GM19397 (cell line): ENCODE results near the gene CRTAP.
A peak's percentile ranks its signal among the peaks of the same experiment; 100 is the strongest.
"Not testable (repeated sequence)": the region's sequence is repeated elsewhere in the genome, so short reads cannot be mapped to it uniquely, and the experiment has no call there.

Experiments used
- ATAC-seq: cut with Tn5 transposase; IDR thresholded peaks from one replicate; pipeline ENCODE4 v1.9.1; 2021; ENCODE audit warnings: mild to moderate bottlenecking, moderate library complexity; ENCODE audit not compliant: unreplicated experiment

Gene CRTAP

DNA sequence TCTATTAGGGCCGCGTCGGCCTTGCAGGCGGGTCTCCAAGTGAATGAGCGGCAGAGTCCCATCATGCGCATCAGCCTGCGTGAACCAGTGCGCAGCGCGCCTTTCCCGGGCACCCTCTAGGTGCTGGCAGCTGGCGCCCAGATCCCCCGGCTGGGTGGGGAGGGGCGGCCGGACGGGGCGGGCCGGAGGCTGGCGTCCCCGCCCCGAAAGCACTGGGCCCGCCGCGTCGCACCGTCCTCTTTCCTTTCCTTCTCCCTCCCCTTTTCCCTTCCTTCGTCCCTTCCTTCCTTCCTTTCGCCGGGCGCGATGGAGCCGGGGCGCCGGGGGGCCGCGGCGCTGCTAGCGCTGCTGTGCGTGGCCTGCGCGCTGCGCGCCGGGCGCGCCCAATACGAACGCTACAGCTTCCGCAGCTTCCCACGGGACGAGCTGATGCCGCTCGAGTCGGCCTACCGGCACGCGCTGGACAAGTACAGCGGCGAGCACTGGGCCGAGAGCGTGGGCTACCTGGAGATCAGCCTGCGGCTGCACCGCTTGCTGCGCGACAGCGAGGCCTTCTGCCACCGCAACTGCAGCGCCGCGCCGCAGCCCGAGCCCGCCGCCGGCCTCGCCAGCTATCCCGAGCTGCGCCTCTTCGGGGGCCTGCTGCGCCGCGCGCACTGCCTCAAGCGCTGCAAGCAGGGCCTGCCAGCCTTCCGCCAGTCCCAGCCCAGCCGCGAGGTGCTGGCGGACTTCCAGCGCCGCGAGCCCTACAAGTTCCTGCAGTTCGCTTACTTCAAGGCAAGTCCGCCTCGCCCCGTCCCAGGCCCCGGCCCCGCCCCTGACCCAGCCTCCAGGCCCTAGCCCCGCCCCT lies at the start of gene CRTAP:
CRTAP (plus strand) TSS at position 243 of the 850 bp plus-strand sequence; CDS start at position 307, 64 bp downstream.
- ATAC-seq, result peak; percentile 86

DNA sequence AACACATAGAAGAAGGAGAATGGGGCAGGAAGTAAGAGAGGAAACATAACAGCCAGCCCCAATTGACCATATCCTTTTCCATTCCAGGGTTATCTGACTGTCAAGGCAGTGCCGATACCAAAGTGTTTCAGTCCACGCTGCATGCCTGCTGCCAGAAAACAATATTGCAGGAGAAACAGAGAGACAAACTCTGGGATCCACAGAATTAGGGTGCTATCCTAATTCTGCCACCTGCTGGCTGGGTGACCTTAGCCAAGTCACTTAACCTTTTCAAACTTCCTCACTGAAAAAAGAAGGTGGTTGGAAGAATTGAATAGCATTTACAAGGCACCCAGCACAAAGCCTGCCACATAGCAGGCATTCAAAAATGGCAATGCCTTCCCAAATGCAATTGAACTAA lies 48.9 kb upstream of the CRTAP start:
- no peak for ATAC-seq

DNA sequence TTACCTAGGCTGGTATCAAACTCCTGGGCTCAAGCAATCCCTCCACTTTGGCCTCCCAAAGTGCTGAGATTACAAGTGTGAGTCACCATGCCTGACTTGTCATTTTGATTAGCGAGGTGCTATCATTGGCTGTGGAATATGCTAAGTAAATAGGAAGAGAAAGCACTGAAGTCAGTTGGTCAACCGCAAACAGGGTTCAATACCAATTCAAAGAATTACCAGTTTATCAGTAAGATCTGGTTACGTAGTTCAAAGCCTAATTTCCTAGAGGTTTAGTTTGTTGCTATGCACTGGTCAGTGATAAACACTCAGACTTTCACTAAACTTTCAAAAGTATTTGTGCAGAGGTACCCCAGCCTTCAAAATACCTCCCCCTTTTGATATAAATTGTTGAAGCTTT lies 46.3 kb upstream of the CRTAP start:
- ATAC-seq, result no peak

DNA sequence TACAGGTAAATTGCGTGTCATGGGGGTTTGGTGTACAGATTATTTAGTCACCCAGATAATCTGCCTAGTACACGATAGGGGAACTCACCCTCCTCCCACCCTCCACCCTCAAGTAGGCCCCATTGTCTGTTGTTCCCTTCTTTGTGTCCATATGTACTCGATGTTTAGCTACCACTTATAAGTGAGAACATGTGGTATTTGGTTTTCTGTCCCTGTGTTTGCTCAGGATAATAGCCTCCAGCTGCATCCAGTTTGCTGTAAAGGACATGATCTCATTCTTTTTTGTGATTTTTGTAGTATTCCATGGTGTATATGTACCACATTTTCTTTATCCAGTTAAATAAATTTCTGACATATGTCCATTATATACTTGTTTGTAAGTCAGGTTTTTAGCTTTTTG lies 44.0 kb upstream of the CRTAP start:
- ATAC-seq, result not testable (repeated sequence)

GRCh38 chr3:33071181-33071580 lies 42.6 kb upstream of the CRTAP start:
- no peak for ATAC-seq

DNA sequence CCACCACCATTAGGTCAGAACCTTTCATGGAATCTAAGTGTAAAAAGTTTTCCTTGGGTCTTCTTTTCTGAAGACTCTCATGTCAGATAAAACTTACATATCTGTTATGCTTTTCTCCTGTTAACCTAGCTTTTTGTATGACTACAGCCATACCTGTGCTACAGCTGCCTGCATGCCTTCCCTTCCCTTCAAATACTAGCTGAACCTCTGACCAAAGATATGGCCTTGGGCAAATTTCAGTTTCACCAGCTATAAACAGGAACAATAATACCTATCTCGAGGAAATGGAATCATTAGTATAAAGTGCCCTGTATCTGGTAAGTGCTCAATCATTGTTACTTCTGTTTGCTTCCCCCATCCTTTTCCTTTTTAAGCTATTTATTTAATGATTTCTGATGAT lies 41.9 kb upstream of the CRTAP start:
- ATAC-seq, result no peak

GRCh38 chr3:33074217-33075067 lies 39.4 kb upstream of the CRTAP start:
- ATAC-seq, result no peak

- no peak for ATAC-seq
Measured at GRCh38 chr3:33075995-33076394, 37.8 kb upstream of the CRTAP start.

GRCh38 chr3:33076952-33077351 lies 36.9 kb upstream of the CRTAP start:
- no peak for ATAC-seq

DNA sequence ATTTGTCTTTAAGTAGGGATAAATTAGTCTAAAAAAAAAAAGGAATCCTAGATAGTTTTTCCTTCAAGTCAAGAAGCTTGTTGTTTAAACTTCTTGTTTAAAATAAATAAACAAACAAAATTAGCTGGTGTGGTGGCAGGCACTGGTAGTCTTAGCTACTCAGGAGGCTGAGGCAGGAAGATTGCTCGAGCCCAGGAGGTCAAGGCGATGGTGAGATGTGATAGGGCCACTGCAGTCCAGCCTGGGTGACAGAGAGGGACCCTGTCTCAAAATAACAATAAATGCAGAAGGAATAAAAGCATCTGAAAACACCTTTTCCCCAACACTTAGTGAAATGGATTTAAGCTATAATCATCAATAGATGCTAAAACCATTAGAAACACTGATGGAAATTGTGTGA lies 35.8 kb upstream of the CRTAP start:
- ATAC-seq, result no peak

DNA sequence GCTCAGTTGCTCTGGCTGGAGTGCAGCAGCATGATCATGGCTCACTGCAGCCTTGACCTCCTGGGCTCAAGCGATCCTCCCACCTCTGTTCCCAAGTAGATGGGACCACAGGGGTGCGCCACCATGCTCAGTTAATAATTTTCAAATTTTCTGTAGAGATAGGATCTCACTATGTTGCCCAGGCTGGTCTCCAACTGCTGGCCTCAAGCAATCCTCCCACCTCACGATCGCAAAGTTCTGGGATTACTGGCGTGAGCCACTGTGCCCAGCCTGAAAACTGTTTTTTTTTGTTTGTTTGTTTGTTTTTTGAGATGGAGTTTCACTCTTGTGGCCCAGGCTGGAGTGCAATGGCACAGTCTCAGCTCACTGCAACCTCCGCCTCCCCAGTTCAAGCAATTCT lies 34.0 kb upstream of the CRTAP start:
- ATAC-seq, result not testable (repeated sequence)

DNA sequence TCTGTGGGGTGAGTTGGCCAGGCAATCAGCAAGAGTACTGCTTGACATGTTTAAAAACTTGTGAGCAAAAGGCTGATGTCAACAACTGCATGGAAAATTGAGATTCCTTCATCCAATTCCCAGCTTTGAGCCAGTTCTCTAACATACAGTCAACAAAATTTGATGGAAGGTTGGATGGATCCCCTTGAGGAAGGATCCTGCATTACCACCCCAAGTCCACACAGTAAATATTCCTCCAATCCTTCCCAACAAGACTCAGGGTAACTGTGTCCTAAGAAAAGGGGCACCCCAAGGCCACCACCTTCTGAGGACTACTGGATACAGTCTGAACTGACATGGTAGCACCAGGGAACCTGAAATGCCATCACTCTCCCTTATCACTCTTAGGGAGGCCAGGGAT lies 32.0 kb upstream of the CRTAP start:
- no peak for ATAC-seq

DNA sequence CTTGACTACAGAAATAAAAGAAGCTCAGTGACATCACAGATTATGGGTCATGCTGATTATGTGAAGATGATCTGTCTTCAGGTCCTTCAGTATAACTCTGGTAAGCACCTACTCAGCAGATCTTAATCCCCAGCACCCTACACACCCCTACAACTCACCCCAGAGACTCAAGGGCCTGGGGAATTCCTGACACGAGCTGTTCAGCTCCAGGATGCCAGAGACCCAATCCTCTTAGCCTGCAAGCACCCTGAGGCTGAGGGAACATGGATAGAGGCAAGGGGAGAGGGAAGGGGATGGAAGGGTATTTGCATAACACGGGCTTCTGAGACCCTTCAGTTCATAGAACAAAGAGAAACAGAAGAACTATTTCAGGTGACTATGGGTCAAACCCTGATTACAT lies 29.9 kb upstream of the CRTAP start:
- no peak for ATAC-seq

GRCh38 chr3:33088691-33089090 lies 25.1 kb upstream of the CRTAP start:
- ATAC-seq, result no peak

GRCh38 chr3:33089515-33089914 lies 24.3 kb upstream of the CRTAP start:
- peak; percentile 86 for ATAC-seq

GRCh38 chr3:33091746-33092145 lies 22.1 kb upstream of the CRTAP start:
- ATAC-seq, result no peak

GRCh38 chr3:33092496-33093254 lies 21.1 kb upstream of the CRTAP start:
- ATAC-seq, result no peak

DNA sequence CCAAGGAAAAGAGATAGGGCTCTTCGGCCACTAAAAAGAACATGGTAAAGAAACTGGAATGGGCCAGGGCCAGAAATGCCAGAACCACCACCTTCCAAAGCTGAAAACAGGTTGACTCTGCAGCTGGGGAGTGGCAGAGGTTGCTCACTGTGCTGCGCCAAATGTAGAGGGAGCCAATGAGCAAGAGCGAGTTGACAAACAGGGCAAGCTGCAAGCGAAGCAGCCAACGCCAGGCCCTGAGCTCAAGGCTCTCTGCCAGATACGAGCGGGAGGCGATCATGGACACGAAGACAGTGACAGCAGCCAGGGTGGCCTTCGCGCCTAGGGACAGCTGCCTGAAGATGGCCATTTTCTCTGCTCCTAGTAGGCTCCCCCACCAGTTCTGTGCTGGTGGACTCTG lies 20.0 kb upstream of the CRTAP start:
- no peak for ATAC-seq

DNA sequence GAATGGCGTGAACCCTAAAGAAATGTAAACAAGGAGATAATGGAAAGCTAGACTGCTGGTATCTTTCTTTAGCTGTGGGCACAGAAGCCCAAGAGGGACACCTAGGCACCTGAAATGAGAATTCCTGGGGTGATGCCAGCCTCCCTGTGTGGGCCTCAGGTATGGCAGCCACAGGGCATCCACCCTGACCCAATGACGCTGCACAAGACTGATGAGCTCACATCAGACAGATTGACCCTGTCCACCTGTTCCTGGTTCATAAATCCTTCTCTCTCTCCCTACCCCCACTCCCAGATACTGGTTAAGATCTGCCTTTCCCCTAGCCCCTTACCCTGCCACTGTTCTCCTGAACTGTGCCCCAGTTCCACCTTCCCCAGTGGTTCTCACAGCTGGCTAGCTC lies 18.4 kb upstream of the CRTAP start:
- ATAC-seq, result no peak

DNA sequence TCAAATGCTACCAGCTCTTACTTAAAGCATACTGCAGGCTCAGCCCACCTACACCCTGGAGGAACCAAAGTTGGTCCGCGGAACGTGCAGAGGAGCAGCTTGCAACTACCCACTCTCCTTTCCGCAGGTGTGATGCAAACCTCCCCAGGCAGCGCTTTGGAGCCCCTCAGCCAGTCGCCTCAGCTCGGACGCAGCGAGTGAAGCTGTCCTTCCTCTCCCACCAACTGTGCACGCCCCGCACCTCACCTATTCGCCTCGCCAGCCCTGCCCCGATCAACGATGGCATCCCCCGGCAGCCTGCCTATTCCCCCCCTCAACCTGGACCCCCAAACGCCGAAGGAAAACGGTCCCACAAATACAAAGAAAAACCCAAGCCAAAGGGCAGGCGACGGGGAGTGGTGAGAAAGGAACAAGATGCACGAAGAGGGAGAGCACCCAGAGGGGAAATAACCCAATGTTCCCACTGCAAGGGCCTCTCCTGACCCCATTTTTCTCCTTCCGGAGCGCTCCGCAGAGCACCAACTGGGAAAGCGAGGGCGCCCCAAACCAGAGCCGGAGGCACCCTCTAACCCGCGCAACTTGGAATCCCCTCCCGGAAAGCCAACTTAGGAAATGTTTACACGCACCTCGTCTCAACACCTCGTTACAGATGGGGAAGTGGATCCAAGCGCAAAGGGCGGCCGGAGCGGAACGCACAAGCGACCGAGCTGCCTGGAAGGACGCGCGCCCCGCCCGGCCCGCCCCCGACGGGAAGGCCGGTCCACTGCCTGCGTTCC lies 17.5 kb upstream of the CRTAP start:
- ATAC-seq, result peak; percentile 49
